SU-DHL-6 (cell line): ENCODE measurements around the gene FAM162A.

Experiments
- H2AFZ ChIP-seq: fragments of 200-600 bp; sonication (generic); 2 replicates; pipeline ENCODE4 v1.6.1; 2014; ENCODE audit warnings: low read depth, mild to moderate bottlenecking, moderate library complexity, mixed read lengths, antibody characterized with exemption, low read length; ENCODE audit not compliant: severe bottlenecking
- H3F3A ChIP-seq: fragments of 200-600 bp; shearing (Covaris generic); 2 replicates; pipeline ENCODE4 v1.6.0; 2016; ENCODE audit warnings: antibody characterized with exemption, mild to moderate bottlenecking; ENCODE audit not compliant: insufficient read depth
- H3K27ac ChIP-seq: fragments of 200-600 bp; sonication (generic); 2 replicates; pipeline ENCODE4 v1.5.1; 2016; ENCODE audit warnings: low read depth, mild to moderate bottlenecking, low read length, moderate library complexity, mixed read lengths
- H3K27me3 ChIP-seq: fragments of 200-600 bp; sonication (generic), shearing (Covaris generic); 2 replicates; pipeline ENCODE4 v1.6.0; 2014; ENCODE audit warnings: mild to moderate bottlenecking, low read length
- H3K36me3 ChIP-seq: fragments of 200-600 bp; sonication (generic); 2 replicates; pipeline ENCODE4 v1.6.1; 2014; ENCODE audit warnings: mild to moderate bottlenecking, low read length, mixed read lengths
- H3K4me2 ChIP-seq: fragments of 300-600, 200-600 bp; shearing (Covaris generic), sonication (generic); 2 replicates; pipeline ENCODE4 v1.6.0; 2014; ENCODE audit warnings: low read length, low read depth, mild to moderate bottlenecking; ENCODE audit not compliant: poor library complexity, severe bottlenecking
- H3K4me3 ChIP-seq: fragments of 200-600 bp; sonication (generic); 2 replicates; pipeline ENCODE4 v1.5.1; 2014; ENCODE audit warnings: antibody characterized with exemption, low read length, mild to moderate bottlenecking, mixed read lengths; ENCODE audit not compliant: insufficient read depth, poor library complexity, severe bottlenecking
- H3K79me2 ChIP-seq: fragments of 200-600 bp; sonication (generic); 2 replicates; pipeline ENCODE4 v1.6.1; 2014; ENCODE audit warnings: mild to moderate bottlenecking, low read length, moderate library complexity; ENCODE audit not compliant: insufficient read depth
- H3K9ac ChIP-seq: fragments of 200-600 bp; sonication (generic); 2 replicates; pipeline ENCODE4 v1.7.0; 2014; ENCODE audit warnings: mild to moderate bottlenecking, low read length
- H3K9me2 ChIP-seq: fragments of 200-600 bp; sonication (generic); replicated peaks from 2 replicates; pipeline ENCODE4 v1.6.1; 2014; ENCODE audit warnings: low read length; ENCODE audit not compliant: insufficient read depth
- H3K9me3 ChIP-seq: fragments of 200-600 bp; sonication (generic); 2 replicates; pipeline ENCODE4 v1.6.1; 2014; ENCODE audit warnings: low read length, mixed read lengths; ENCODE audit not compliant: insufficient read depth
- H4K20me1 ChIP-seq: fragments of 200-600 bp; sonication (generic); 2 replicates; pipeline ENCODE4 v1.6.1; 2014; ENCODE audit warnings: low read depth, mild to moderate bottlenecking, antibody characterized with exemption, low read length, moderate library complexity, mixed read lengths
- EZH2phosphoT487 ChIP-seq: fragments of 200-600 bp; sonication (generic), shearing (Covaris generic); conservative IDR thresholded peaks from 2 replicates; pipeline ENCODE4 v1.6.1; 2018; ENCODE audit warnings: mild to moderate bottlenecking, antibody characterized with exemption, low read length, moderate library complexity, mixed read lengths
- TF ChIP-seq, protein P1 (sequence below): fragments of 200-600 bp; sonication (generic); IDR thresholded peaks from one replicate; pipeline ENCODE4 v1.5.1; 2017; ENCODE audit warnings: antibody characterized with exemption, mild to moderate bottlenecking, low read length, moderate library complexity; ENCODE audit not compliant: insufficient read depth, poor library complexity, severe bottlenecking

FAM162A gene

DNA sequence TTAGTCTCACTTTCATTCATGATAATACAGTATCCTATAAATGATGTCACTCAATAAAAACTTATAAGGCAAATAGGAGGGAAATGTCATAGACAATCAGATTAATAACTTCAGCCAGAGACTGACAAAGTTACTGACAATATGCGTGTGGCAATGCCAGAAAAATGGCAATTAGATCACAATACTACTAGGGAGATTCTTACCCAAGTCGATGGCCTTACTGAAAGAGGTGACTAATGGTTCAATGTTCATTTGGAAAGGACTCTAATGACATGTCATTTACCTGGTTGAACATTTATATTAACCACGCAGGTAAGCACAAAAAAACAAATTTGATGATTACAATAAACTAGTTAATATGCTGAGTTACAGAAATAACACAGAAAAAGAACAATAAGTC is 77.8 kb downstream of the FAM162A start:
- Histone ChIP-seq H3K27ac (no peak overlapping the region), H3K9me3 (no peaks in the 10 kb centered on the region), H2AFZ (no peak overlapping the region), H3K4me3 (no peak overlapping the region), H3K79me2 (no peaks in the 10 kb centered on the region; the same call in 1 of the 2 replicates), H3K4me2 (no peak overlapping the region), H3K36me3 (peaks cover 27% of the 10 kb centered on the region; the same call in 1 of the 2 replicates), H3K9me2 (no peaks in the 10 kb centered on the region), H4K20me1 (no peaks in the 10 kb centered on the region), H3K27me3 (no peaks in the 10 kb centered on the region), H3F3A (0 out of 2 replicates have a peak, but pooled peaks cover 8% of the 10 kb centered on the region), H3K9ac (no peak overlapping the region)
- no peak for TF ChIP-seq EZH2phosphoT487
- TF ChIP-seq, protein P1, sequence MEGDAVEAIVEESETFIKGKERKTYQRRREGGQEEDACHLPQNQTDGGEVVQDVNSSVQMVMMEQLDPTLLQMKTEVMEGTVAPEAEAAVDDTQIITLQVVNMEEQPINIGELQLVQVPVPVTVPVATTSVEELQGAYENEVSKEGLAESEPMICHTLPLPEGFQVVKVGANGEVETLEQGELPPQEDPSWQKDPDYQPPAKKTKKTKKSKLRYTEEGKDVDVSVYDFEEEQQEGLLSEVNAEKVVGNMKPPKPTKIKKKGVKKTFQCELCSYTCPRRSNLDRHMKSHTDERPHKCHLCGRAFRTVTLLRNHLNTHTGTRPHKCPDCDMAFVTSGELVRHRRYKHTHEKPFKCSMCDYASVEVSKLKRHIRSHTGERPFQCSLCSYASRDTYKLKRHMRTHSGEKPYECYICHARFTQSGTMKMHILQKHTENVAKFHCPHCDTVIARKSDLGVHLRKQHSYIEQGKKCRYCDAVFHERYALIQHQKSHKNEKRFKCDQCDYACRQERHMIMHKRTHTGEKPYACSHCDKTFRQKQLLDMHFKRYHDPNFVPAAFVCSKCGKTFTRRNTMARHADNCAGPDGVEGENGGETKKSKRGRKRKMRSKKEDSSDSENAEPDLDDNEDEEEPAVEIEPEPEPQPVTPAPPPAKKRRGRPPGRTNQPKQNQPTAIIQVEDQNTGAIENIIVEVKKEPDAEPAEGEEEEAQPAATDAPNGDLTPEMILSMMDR = no peak
